ENCODE data around the gene SMPD4.
"Not testable (repeated sequence)": the region's sequence is repeated elsewhere in the genome, so short reads cannot be mapped to it uniquely, and the experiment has no call there.

DNA sequence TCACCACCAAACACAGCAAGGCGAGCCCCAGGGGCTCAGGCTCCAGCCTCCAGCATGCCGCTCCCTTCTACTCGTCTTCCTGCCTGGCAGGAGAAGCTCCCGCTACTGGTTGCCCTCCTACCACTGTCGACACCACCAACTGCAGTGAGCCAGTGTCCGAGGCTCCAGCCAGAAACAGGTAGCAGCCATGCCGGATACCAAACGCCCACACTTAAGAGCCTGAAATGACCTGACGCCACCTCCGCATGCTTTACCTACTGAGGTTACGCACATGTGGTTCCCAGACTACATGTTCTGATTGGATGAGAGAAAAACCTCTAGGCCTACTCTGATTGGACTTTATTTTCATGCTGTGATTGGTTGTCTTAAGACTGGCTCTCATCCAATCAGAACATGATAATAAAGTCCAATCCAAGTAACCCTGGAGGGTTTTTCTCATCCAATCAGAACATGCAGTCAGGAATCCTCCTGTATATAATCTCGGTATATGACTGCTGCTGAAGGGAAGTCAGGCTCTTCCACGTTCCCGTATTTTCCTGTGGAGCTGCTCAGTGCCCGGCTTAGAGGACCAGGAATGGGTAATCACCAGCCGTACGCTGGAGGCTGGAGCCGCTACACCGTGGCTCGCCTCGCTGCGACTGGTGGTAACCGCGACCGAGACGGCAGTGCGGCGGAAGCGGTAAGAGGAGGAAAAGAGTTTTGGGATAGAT, 52.1 kb downstream of the SMPD4 start, which contains the start of gene POTEF:
- not testable (repeated sequence) for TF ChIP-seq RAD21 (IDR thresholded peaks at IDR 0.05; ENCODE audit: low read depth); POLR2A (IDR thresholded peaks at IDR 0.05; ENCODE audit: borderline replicate concordance, extremely low read depth, insufficient read depth, insufficient read length); REST (IDR thresholded peaks at IDR 0.05; ENCODE audit: low read depth); SIN3A (IDR thresholded peaks at IDR 0.05; ENCODE audit: low read depth)
- TF ChIP-seq, protein P1, sequence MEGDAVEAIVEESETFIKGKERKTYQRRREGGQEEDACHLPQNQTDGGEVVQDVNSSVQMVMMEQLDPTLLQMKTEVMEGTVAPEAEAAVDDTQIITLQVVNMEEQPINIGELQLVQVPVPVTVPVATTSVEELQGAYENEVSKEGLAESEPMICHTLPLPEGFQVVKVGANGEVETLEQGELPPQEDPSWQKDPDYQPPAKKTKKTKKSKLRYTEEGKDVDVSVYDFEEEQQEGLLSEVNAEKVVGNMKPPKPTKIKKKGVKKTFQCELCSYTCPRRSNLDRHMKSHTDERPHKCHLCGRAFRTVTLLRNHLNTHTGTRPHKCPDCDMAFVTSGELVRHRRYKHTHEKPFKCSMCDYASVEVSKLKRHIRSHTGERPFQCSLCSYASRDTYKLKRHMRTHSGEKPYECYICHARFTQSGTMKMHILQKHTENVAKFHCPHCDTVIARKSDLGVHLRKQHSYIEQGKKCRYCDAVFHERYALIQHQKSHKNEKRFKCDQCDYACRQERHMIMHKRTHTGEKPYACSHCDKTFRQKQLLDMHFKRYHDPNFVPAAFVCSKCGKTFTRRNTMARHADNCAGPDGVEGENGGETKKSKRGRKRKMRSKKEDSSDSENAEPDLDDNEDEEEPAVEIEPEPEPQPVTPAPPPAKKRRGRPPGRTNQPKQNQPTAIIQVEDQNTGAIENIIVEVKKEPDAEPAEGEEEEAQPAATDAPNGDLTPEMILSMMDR (IDR thresholded peaks at IDR 0.05 in 2 of 3, conservative IDR thresholded peaks at IDR 0.05 in 1 of 3; ENCODE audit: borderline replicate concordance in 1 of 3, insufficient read depth in 1 of 3, low read depth in 2 of 3, low read length in 2 of 3) = not testable (repeated sequence)
- peak; percentile 63 for TF ChIP-seq MAX (IDR thresholded peaks at IDR 0.05)
- TF ChIP-seq POLR2AphosphoS5 (IDR thresholded peaks at IDR 0.05; ENCODE audit: low read depth, low read length) = peak; percentile 47; the same call in 1 of the 2 replicates
